Measurements from ENCODE around the gene RCOR2. TPM values are rescaled to one million over a fixed set of nuclear protein-coding genes. Genes with fewer than 3 reads are reported as not detected.

Gene RCOR2
- total RNA-seq, 2 donors from 2014 or later = not detected

DNA sequence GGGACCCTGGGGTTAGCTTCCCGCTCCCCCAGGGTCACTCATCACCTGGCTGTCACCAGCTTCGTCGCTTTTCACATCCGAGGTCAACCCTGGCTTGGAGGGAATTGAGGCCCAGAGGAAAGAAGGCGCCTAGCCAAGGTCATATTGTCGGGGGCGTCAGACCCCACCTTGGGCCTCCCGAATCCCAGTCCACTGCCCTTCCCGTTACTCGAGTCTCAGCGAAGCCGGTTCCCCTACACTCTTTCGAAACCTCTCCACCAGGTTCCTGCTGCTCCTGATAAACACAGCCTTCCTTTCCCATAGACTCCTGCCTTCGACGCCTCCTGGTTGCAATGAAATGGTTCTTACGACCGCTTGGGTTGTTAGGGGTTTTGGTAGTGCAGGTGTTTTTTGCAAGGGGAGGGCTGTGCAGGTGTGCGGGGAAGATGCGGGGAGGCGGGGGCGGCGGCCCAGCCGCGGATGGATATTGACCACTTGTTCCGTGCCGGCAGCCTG is 22.5 kb upstream of the RCOR2 start:
- Mint-ChIP-seq H3K4me3 (peak overlapping the region; percentile 96), H3K36me3 (ENCODE audit: low read depth) (no peaks in the 10 kb centered on the region), H3K4me1 (peaks cover 26% of the 10 kb centered on the region), H3K27ac (peak overlapping the region; percentile 91), H3K27me3 (no peaks in the 10 kb centered on the region)
- no peaks in the 10 kb centered on the region for H3K9me3 ChIP-seq (ENCODE audit: control insufficient read depth, low read length, poor library complexity, severe bottlenecking)
- DNase-seq (no peak), ATAC-seq (no peak)

GRCh38 chr11:63938479-63939396 is 21.8 kb upstream of the RCOR2 start, which contains the start of gene NAA40:
Gene NAA40, plus strand, starts transcription at chr11:63939002. Its CDS starts 95 bp downstream, at chr11:63939097.
- peak within 1 kb of the TSS; percentile 96 for H3K4me3 Mint-ChIP-seq
- no peaks in the 10 kb centered on the region for H3K27me3 Mint-ChIP-seq
- peak within 1 kb of the TSS; percentile 91 for H3K27ac Mint-ChIP-seq

DNA sequence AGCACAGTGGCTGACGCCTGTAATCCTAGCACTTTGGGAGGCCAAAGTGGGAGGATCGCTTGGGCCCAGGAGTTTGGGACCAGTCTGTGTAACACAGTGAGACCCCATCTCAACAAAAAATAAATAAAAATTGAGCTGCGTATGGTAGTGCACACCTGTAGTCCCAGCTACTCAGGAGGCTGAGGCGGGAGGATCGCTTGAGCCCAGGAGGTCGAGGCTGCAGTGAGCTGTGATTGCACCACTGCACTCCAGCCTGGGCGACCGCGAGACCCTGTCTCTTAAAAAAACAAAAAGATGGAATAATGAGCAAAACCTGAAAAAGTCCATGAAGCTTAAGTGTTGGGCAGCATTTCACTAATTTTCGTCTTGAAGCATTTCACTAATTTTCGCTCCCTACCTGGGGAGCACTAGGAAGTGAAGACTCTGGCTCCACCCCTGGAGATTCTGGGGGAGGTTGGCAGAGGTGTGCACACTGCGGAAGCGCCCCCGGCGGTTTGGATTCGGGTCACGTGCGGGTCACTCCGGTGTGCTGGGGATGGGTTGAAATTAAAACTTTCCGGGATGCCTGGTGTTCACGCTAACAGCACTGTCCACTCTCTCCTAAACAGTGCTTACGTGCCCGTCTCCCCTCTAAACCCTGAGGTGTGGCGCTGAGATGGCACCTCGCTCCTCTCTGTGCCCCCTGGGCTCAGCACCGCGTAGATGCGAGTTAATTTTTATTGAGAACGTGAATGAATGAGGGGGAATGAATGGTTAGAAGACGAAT is 20.9 kb upstream of the RCOR2 start:
- H3K9me3 ChIP-seq (ENCODE audit: control insufficient read depth, low read length, poor library complexity, severe bottlenecking) = no peaks in the 10 kb centered on the region
- DNase-seq = no peak

More at GRCh38 chr11:63938479-63939396, 21.8 kb upstream of the RCOR2 start, which contains the start of gene NAA40:
- ATAC-seq (peak; percentile 91), DNase-seq (peak; percentile 79 to 93 (median 92))
- no peaks in the 10 kb centered on the region for H3K9me3 ChIP-seq (ENCODE audit: control insufficient read depth, low read length, poor library complexity, severe bottlenecking)
- Mint-ChIP-seq H3K4me1 (peaks cover 22% of the 10 kb centered on the region), H3K36me3 (ENCODE audit: low read depth) (no peaks in the 10 kb centered on the region)

DNA sequence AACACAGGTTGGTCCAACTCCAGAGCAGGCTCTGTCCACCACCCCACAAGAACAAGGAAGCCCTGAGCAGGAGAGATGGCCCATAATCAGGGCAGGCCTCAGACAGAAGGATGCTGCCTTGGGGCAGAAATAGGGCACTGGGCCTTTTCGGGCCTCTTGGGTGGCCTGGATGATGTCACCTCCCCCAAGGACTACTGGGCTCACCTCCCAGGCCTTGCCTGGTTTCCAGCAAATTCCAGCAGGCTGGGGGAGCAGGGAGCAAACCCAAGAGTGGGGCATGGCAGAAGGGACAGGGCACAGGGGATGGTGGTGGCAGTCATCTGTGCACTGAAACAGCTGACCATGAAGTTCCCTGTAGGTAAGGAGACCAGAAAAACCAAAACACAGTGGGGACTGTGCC is 16.5 kb upstream of the RCOR2 start:
- no peaks in the 10 kb centered on the region for H3K27me3 Mint-ChIP-seq
- DNase-seq (no peak), ATAC-seq (no peak)
- H3K4me3 Mint-ChIP-seq = no peak overlapping the region
- H3K4me1 Mint-ChIP-seq = peaks cover 10% of the 10 kb centered on the region
- no peak overlapping the region for H3K27ac Mint-ChIP-seq
- H3K9me3 ChIP-seq (ENCODE audit: control insufficient read depth, low read length, poor library complexity, severe bottlenecking) = no peaks in the 10 kb centered on the region
- H3K36me3 Mint-ChIP-seq (ENCODE audit: low read depth) = no peaks in the 10 kb centered on the region

More for the DNA sequence above, 20.9 kb upstream of the RCOR2 start:
- peak overlapping the region; percentile 91 for H3K27ac Mint-ChIP-seq
- H3K36me3 Mint-ChIP-seq (ENCODE audit: low read depth) = no peaks in the 10 kb centered on the region
- peaks cover 22% of the 10 kb centered on the region for H3K4me1 Mint-ChIP-seq
- peak; percentile 14 for ATAC-seq
- no peaks in the 10 kb centered on the region for H3K27me3 Mint-ChIP-seq
- H3K4me3 Mint-ChIP-seq = peak overlapping the region; percentile 96

- no peak for ATAC-seq
- Mint-ChIP-seq H3K4me3 (no peak overlapping the region), H3K27ac (no peak overlapping the region)
Measured at GRCh38 chr11:63931876-63932275, 14.9 kb upstream of the RCOR2 start.

DNA sequence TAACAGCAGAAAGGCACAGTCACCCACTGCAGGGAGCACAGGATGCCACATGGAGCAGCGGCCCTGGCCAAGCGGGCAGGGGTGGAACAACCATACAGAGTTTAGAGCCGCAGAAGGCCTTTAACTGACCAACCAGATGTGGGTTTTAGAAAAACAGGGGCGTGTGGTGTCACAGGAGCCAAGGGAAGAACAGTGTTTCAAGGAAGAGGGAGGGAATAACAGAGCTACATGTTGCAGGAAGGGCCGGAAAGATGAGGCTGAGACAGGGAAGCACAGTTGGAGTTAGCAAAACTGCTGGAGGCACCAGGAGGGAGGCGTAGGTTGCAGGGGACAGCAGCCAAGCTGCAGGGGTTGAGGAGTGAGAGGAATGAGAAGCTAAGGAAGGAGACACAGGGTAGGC is 14.1 kb upstream of the RCOR2 start:
- ATAC-seq (no peak), DNase-seq (no peak)
- Mint-ChIP-seq H3K27ac (no peak overlapping the region), H3K4me1 (peaks cover 3% of the 10 kb centered on the region), H3K27me3 (no peaks in the 10 kb centered on the region), H3K4me3 (no peak overlapping the region), H3K36me3 (ENCODE audit: low read depth) (no peaks in the 10 kb centered on the region)
- H3K9me3 ChIP-seq (ENCODE audit: control insufficient read depth, low read length, poor library complexity, severe bottlenecking) = no peaks in the 10 kb centered on the region

More at GRCh38 chr11:63931876-63932275, 14.9 kb upstream of the RCOR2 start:
- H3K9me3 ChIP-seq (ENCODE audit: control insufficient read depth, low read length, poor library complexity, severe bottlenecking) = no peaks in the 10 kb centered on the region
- Mint-ChIP-seq H3K27me3 (no peaks in the 10 kb centered on the region), H3K4me1 (peaks cover 3% of the 10 kb centered on the region), H3K36me3 (ENCODE audit: low read depth) (no peaks in the 10 kb centered on the region)
- DNase-seq = no peak

DNA sequence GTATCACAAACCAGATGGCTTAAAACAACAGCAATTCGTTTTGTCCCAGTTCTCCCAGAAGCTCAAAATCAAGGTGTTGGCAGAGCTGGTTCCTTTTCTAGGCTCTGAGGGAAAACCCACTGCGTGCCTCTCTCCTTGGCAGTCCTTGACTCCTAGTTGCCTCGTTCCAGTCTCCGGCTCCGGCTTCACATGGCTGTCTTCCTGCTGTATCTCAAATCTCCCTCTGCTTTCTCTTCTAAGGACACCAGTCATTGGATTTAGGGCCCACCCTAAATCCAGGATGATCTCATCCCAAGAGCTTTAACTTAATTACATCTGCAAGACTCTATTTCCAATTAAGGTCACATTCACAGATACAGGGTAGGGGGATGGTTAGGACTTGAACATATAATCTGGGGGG is 12.7 kb upstream of the RCOR2 start:
- DNase-seq = no peak
- no peak for ATAC-seq
- no peaks in the 10 kb centered on the region for H3K9me3 ChIP-seq (ENCODE audit: control insufficient read depth, low read length, poor library complexity, severe bottlenecking)
- H3K27ac Mint-ChIP-seq = no peak overlapping the region
- no peaks in the 10 kb centered on the region for H3K36me3 Mint-ChIP-seq (ENCODE audit: low read depth)
- peaks cover 3% of the 10 kb centered on the region for H3K4me1 Mint-ChIP-seq
- H3K4me3 Mint-ChIP-seq = no peak overlapping the region
- no peaks in the 10 kb centered on the region for H3K27me3 Mint-ChIP-seq

DNA sequence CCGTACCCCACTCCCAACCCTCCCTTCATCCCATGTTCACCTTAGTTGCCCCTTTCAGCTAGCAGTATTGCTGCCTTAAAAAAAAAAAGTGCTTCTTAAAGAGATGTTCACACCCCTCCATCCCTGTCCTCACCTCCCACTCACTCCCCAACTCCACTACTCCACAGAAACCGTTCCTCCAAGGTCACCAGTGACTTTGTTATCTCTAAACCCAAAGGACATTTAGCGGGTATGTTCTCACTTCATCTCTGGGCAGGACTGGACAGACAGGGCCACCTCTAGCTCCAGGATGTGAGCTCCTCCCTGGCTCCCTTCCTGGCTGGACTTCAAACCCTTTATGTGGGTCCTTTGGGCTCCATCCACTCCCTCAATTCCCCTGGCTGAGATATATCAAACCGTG is 6.4 kb upstream of the RCOR2 start:
- H3K4me3 Mint-ChIP-seq = no peak overlapping the region
- no peak for ATAC-seq
- H3K36me3 Mint-ChIP-seq (ENCODE audit: low read depth) = no peaks in the 10 kb centered on the region
- DNase-seq = no peak
- H3K9me3 ChIP-seq (ENCODE audit: control insufficient read depth, low read length, poor library complexity, severe bottlenecking) = no peaks in the 10 kb centered on the region
- peaks cover 4% of the 10 kb centered on the region for H3K4me1 Mint-ChIP-seq
- no peaks in the 10 kb centered on the region for H3K27me3 Mint-ChIP-seq
- peak overlapping the region; percentile 49 for H3K27ac Mint-ChIP-seq

GRCh38 chr11:63922673-63923192 is 5.8 kb upstream of the RCOR2 start:
- Mint-ChIP-seq H3K27ac (peak overlapping the region; percentile 19), H3K27me3 (no peaks in the 10 kb centered on the region), H3K4me3 (no peak overlapping the region), H3K36me3 (ENCODE audit: low read depth) (no peaks in the 10 kb centered on the region), H3K4me1 (peaks cover 4% of the 10 kb centered on the region)
- no peaks in the 10 kb centered on the region for H3K9me3 ChIP-seq (ENCODE audit: control insufficient read depth, low read length, poor library complexity, severe bottlenecking)
- no peak for DNase-seq
- ATAC-seq = no peak

DNA sequence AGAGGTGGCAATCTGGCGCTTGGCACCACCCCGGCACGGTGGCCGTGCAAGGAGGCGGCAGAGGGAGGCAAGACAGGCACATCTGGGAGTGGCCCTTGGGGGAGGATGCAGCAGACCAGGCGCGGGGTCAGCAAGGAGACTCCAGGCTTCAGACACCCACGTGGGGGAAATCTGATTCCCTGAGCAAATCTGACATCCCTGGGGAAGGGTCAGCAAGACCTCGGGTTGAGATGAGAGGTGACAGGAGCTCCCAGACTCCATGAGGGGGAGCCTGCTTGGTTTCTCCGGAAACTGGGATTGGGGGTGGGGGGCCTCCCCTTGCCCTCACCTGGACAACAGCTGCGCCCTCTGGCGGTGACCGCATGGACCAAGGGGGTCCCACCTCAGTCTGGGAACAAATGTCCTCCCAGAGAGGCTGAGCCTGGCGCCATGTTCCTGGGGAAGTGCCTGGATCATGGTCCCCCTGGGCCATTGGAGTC is 4.0 kb upstream of the RCOR2 start:
- Mint-ChIP-seq H3K4me1 (peaks cover 12% of the 10 kb centered on the region), H3K27me3 (no peaks in the 10 kb centered on the region), H3K27ac (no peak overlapping the region), H3K4me3 (no peak overlapping the region), H3K36me3 (ENCODE audit: low read depth) (no peaks in the 10 kb centered on the region)
- DNase-seq (no peak), ATAC-seq (no peak)
- H3K9me3 ChIP-seq (ENCODE audit: control insufficient read depth, low read length, poor library complexity, severe bottlenecking) = no peaks in the 10 kb centered on the region

DNA sequence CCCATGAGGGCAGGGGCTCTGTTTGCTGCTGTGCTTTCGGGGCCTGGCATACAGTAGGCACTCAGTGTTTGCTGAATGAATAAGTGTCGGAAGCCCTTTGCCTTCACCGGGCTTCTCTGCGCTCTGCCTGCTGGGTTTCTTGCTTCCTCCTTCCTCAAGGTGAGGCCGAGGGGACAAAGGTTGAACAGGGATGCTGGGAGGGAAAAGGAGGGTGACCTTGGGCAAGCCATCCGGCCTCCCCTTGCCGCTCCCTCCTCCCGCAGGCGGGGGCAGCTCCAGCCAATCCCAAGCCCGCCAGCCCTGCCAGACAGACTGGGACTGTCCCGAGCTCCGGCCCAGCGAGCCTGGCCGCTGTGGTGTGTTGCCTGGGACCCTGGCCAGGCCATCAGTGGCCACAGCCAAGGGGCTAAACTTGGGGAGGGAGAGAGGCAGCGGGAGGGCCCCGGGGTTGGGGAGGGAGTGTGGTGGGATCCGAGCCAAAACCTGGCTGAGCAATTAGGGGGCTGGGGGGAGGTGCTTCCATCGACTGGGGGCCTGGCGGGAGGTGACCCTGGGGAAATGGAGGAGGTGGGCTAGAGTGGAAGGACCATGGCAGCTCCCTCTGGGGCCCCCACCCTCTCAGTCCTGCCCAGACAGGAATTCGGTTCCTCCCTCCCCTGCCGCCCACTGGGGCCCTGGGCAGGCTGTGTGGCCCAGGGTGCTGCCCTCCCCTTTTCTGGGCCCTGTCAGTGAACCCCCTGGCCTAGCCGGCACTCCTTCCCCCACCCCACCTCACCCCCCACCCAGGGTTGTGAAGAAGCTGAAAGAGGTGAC is 3.4 kb upstream of the RCOR2 start:
- H3K9me3 ChIP-seq (ENCODE audit: control insufficient read depth, low read length, poor library complexity, severe bottlenecking) = no peaks in the 10 kb centered on the region
- H3K27ac Mint-ChIP-seq = no peak overlapping the region
- no peak for ATAC-seq
- H3K4me3 Mint-ChIP-seq = peak overlapping the region; percentile 19
- H3K27me3 Mint-ChIP-seq = no peaks in the 10 kb centered on the region
- H3K4me1 Mint-ChIP-seq = peaks cover 12% of the 10 kb centered on the region
- no peaks in the 10 kb centered on the region for H3K36me3 Mint-ChIP-seq (ENCODE audit: low read depth)
- DNase-seq = no peak
